GM23248 (cell line): ENCODE measurements around the gene EGLN1.

ENCODE experiments used
- EZH2 ChIP-seq: fragments of 200-600 bp; sonication (generic); IDR thresholded peaks from 2 replicates; pipeline ENCODE4 v1.6.1; 2018; ENCODE audit warnings: antibody characterized with exemption, mild to moderate bottlenecking; ENCODE audit not compliant: insufficient read depth, poor library complexity, severe bottlenecking
- EZH2phosphoT487 ChIP-seq: fragments of 200-600 bp; sonication (generic); IDR thresholded peaks from 2 replicates; pipeline ENCODE4 v1.6.1; 2018; ENCODE audit warnings: antibody characterized with exemption, moderate library complexity, mild to moderate bottlenecking, low read depth; ENCODE audit not compliant: insufficient read depth

GRCh38 chr1:231407547-231408396 lies 14.3 kb downstream of the EGLN1 start:
- no peak for TF ChIP-seq EZH2
- no peak for TF ChIP-seq EZH2phosphoT487
